Astrocyte of the cerebellum (primary cell): ENCODE measurements around the gene NUMBL.
"Not testable (repeated sequence)": the region's sequence is repeated elsewhere in the genome, so short reads cannot be mapped to it uniquely, and the experiment has no call there.

ENCODE experiments used
- DNase-seq: peaks from one replicate; pipeline ENCODE4 v3.0.0-alpha.2; 2011; ENCODE audit warnings: low read depth
- H3K4me3 ChIP-seq: 2 replicates; pipeline ENCODE4 v1.5.1; 2011; ENCODE audit warnings: mild to moderate bottlenecking, low read depth, low read length, moderate library complexity
- CTCF ChIP-seq: IDR thresholded peaks from 2 replicates; pipeline ENCODE4 v1.5.1; 2012; ENCODE audit warnings: low read length, low read depth, moderate library complexity, mild to moderate bottlenecking; ENCODE audit errors: missing control alignments
- in situ Hi-C: cut with HindIII; loops from 2 replicates; pipeline ENCODE4 v1.10.0; 2017; ENCODE audit warnings: low sequenced_read_pairs

Gene NUMBL

GRCh38 chr19:40625406-40626120, 64.9 kb downstream of the NUMBL start:
- no peak for TF ChIP-seq CTCF
- in situ Hi-C loops, result no loop called here
- no peak for DNase-seq
- H3K4me3 ChIP-seq, result no peak overlapping the region

GRCh38 chr19:40624369-40625153, 65.9 kb downstream of the NUMBL start:
- in situ Hi-C loops, DNase-seq, H3K4me3 ChIP-seq: not testable (repeated sequence)

GRCh38 chr19:40623403-40624251, 66.8 kb downstream of the NUMBL start:
- H3K4me3 ChIP-seq, result no peak overlapping the region
- TF ChIP-seq CTCF, result no peak
- in situ Hi-C loops, result no loop called here
- DNase-seq, result peak; percentile 89

GRCh38 chr19:40622773-40623075, 67.7 kb downstream of the NUMBL start:
- no peak for DNase-seq
- in situ Hi-C loops, result no loop called here
- no peak for TF ChIP-seq CTCF
- no peak overlapping the region for H3K4me3 ChIP-seq

- no peak for TF ChIP-seq CTCF
- H3K4me3 ChIP-seq, result no peak overlapping the region
- DNase-seq, result no peak
- in situ Hi-C loops, result no loop called here
Observed at GRCh38 chr19:40621966-40622772, 68.3 kb downstream of the NUMBL start.

- in situ Hi-C loops, result no loop called here
- DNase-seq, result no peak
- no peak for TF ChIP-seq CTCF
- H3K4me3 ChIP-seq, result no peak overlapping the region
Observed at GRCh38 chr19:40621283-40621682, 69.2 kb downstream of the NUMBL start.
